Natural killer cell treated with Interleukin-12 subunit alpha and Interleukin-12 subunit beta and Interleukin-15 and Interleukin-18, amount 100 ng/mL, for 72 hours (primary cell): Measurements from ENCODE around the gene KLC1. TPM values are rescaled to one million over a fixed set of nuclear protein-coding genes. Genes with fewer than 3 reads are reported as not detected.

Experiments
- ATAC-seq, 2 donors: fragments of 150-1000 bp; cut with Tn5 transposase in 1 of 2; sonication (Bioruptor Pico), chemical (Tn5 transposase) in 1 of 2; 2 replicates each; pipeline ENCODE4 v1.10.0; 2021
- DNase-seq: peaks from one replicate; pipeline ENCODE4 v3.0.0; 2022; ENCODE audit warnings: low spot score
- H3K27ac Mint-ChIP-seq, 2 donors: 1 replicate in 1 of 2; 2 replicates in 1 of 2; pipeline ENCODE4 v1.8.0; 2022; ENCODE audit warnings: mixed read lengths in 2 of 2, mild to moderate bottlenecking in 1 of 2, moderate library complexity in 1 of 2
- H3K27me3 Mint-ChIP-seq, 2 donors: 1 replicate in 1 of 2; 2 replicates in 1 of 2; pipeline ENCODE4 v1.8.0; 2022; ENCODE audit warnings: mixed read lengths in 2 of 2
- H3K36me3 Mint-ChIP-seq: one replicate; pipeline ENCODE4 v1.8.0; 2022; ENCODE audit warnings: mixed read lengths
- H3K4me1 Mint-ChIP-seq, 2 donors: 1 replicate in 1 of 2; 2 replicates in 1 of 2; pipeline ENCODE4 v1.8.0; 2022; ENCODE audit warnings: low read depth in 2 of 2, mixed read lengths in 2 of 2, mild to moderate bottlenecking in 1 of 2
- H3K4me3 Mint-ChIP-seq: one replicate; pipeline ENCODE4 v1.8.0; 2022; ENCODE audit warnings: mixed read lengths
- H3K9me3 Mint-ChIP-seq: 2 replicates; pipeline ENCODE4 v1.8.0; 2022; ENCODE audit warnings: mixed read lengths
- total RNA-seq, 2 donors: library from RNA; stranded (reverse); gene quantifications; one replicate each; pipeline ENCODE4 v1.2.3, GENCODE V29; 2022

KLC1 gene
- total RNA-seq, 2 donors from 2014 or later: 150 to 189 TPM

DNA sequence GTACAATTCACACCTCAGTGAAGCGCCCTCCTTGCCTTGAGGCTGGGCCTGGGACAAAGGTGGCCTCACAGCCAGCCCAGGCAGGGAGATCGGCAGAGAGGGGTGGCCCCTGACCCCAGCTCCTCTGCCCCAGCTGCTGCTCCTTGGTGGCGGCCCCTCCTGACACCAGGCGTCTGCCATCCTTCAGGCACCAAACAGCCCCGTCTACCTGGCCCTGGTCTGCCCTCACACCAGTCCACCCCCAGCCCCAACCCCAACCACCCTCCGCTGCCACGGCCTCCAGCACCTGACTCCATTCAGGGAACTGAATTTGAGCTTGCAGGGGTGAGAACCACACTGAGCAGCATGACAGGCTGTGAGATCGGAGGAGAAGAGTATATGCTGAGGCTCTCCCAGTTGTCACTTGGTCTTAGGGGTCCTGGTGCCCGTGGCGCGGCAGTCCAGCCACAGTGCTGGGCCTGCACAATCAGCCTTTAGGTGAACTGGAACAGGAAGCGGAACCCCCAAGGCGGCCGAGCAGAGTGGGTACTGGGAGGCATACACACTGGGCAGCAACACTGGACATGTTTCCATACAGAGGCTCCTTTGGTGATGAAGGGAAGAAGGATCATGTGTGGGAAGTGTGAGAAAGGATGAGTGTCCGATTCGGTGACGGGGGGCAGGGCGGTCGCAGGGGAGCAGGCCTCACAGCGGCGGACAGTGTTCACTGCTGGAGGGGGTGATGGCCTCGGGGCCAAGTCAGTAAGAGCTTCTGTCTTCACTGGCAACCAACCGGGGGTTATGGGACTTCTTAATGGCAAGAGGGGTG is 105.3 kb downstream of the KLC1 start:
- DNase-seq (no peak), ATAC-seq (no peak)
- H3K36me3 Mint-ChIP-seq: peaks cover 5% of the 10 kb centered on the region

DNA sequence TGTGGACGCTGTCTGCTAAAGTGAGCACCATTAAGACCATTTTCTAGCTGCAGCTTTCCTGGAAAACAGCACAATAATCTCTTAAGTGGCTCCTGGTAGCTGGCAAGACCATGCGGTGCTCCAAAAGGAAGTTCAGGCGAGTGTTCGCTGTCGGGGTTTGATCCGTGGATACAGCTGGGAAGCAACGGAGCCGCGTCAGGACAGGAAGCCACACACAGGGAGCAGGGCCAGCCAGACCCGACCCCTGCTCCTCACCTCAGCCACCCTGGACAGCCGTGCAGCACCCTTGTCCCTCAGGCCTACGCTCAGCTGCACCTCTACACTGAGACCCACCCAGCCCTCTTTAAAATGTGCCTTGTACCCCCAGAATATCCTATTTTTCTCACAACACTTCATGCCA is 106.0 kb downstream of the KLC1 start:
- no peak for DNase-seq
- no peak overlapping the region for H3K27ac Mint-ChIP-seq

More for the DNA sequence above, 105.3 kb downstream of the KLC1 start:
- H3K4me3 Mint-ChIP-seq: no peak overlapping the region
- H3K9me3 Mint-ChIP-seq: no peaks in the 10 kb centered on the region
- H3K27me3 Mint-ChIP-seq: no peaks in the 10 kb centered on the region
- H3K4me1 Mint-ChIP-seq: peaks cover 0 to 2% of the 10 kb centered on the region in 2 donors
- H3K27ac Mint-ChIP-seq: no peak overlapping the region

DNA sequence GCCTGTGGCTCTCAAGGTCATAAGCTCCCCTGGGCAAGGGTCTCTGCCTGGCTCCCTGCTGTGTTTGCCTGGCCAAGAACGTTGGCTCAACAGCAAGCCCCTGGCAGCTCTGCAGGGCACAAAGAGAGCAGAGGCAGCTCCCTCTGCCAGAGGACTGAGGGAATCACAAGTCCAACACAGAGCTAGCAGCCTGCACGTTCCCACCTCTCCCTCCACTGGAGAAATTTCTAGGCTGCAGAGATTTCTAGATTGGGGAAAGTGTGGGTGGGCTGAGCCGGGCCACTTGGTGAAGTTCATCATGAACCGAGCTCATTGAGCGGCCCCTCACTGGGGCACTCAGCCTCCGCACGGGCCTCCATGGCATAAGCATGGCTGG is 106.4 kb downstream of the KLC1 start:
- Mint-ChIP-seq H3K9me3 (no peaks in the 10 kb centered on the region), H3K36me3 (no peaks in the 10 kb centered on the region), H3K27me3 (no peaks in the 10 kb centered on the region), H3K27ac (no peak overlapping the region), H3K4me3 (no peak overlapping the region), H3K4me1 (peaks cover 0 to 2% of the 10 kb centered on the region in 2 donors)
- DNase-seq (no peak), ATAC-seq (no peak)

More for the DNA sequence above, 106.0 kb downstream of the KLC1 start:
- no peak for ATAC-seq
- Mint-ChIP-seq H3K4me1 (peaks cover 0 to 2% of the 10 kb centered on the region in 2 donors), H3K27me3 (no peaks in the 10 kb centered on the region), H3K36me3 (no peaks in the 10 kb centered on the region), H3K4me3 (no peak overlapping the region), H3K9me3 (no peaks in the 10 kb centered on the region)

DNA sequence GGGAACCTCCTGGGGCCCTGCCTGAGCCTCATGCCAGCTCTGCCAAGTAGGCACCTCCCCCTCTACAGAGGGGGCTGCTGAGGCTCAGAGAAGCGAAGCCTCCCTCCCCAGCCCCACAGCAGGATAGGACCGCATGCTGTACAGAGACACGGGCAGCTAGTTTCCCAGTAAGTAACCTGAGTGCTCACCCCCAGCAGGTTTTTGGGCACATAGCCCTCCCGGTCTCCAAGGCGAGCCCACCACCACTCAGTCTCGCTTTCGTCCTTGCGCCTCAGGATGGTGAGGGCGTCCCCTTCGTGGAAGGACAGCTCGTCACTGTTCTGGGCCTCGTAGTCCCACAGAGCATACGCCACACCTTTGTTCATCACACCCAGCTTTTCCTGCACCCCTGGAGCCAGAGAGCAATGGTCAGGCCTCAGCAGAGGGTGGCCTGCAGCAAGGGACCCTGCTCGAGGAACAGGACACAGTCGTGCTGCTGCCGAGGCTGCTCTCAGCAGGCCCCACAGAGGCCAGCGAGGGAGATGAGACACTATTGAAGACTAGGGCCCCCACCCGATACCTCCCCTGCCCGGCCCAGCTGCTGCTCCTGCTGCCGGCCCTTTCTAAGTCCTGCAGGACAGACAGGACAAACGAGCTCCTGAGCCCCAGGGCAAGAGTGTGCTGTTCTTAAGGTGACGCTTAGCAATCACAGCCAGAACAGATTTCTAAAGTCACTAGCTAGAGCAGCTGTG is 107.0 kb downstream of the KLC1 start:
- Mint-ChIP-seq H3K27me3 (no peaks in the 10 kb centered on the region), H3K4me3 (no peak overlapping the region), H3K9me3 (no peaks in the 10 kb centered on the region), H3K27ac (no peak overlapping the region), H3K36me3 (no peaks in the 10 kb centered on the region), H3K4me1 (peaks cover 0 to 2% of the 10 kb centered on the region in 2 donors)
- ATAC-seq (no peak), DNase-seq (no peak)

DNA sequence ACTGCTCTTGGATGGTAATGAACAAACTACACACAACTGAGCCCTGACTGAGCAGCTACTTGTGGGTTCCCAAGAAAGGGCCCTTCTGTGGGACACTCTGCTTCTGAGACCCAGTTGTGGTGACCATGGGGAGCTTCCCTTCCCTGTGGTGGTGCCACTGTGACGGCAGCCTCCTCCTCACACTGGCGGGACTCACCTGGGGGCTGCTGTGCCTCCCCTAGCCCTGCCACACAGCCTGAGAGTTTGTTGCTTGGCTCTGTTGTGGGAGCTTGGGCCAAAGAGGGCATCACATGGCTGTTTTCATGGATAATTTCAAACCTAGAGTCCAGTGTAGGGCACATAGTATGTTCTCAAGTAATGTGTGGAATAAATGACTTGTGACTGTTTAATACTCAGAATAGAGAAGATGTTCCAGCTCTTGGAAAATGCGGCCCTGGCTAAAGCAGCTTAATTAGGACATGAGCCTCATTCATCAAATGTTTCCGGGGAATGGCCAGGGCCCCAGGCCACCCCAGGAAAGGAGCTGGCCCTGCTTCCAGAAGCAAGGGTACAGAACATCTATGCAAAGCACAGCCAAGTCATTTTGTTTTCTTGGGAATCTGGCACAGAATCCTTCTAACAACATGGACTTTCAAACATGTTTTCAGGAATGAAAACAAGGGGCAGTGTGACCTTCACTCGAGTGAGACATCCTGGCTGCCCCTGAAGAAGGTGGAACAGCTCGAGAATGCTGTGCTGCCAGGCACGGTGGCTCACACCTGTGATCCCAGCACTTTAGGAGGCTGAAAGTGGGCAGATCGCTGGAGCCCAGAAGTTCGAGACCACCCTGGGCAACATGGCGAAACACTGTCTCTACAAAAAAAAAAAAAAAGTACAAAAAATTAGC is 107.8 kb downstream of the KLC1 start:
- no peak overlapping the region for H3K27ac Mint-ChIP-seq
- DNase-seq (no peak), ATAC-seq (no peak)
- no peaks in the 10 kb centered on the region for H3K9me3 Mint-ChIP-seq
- H3K27me3 Mint-ChIP-seq: no peaks in the 10 kb centered on the region
- no peak overlapping the region for H3K4me3 Mint-ChIP-seq
- no peaks in the 10 kb centered on the region for H3K36me3 Mint-ChIP-seq
- H3K4me1 Mint-ChIP-seq: peaks cover 0 to 2% of the 10 kb centered on the region in 2 donors

DNA sequence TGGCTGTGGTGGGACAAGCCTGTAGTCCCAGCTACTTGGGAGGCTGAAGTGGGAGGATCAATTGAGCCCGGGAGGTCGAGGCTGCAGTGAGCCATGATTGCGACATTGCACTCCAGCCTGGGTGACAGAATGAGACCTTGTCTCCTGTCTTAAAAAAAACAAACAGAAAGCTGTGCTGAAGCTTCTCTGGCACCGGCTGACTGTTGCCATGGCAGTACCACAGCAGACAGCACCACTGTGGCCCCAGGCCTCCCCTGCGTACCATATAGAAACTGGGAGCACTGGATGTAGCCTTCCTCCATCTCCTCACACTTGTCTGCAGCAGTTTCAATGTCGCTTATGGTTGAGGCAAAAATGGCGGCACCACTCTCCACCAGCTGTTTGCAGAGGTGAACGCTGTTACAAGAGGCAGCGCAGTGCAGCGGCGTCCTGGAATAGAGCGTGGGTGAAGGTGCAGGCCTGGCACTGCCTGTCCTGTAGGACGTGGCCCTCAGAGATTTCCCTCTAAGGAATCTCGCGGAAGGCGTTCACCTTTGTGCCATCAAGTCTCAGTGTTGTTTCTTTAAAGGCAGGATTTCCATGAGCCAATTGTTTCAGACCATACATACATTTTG is 108.5 kb downstream of the KLC1 start:
- H3K4me1 Mint-ChIP-seq: peaks cover 0 to 2% of the 10 kb centered on the region in 2 donors
- no peak overlapping the region for H3K4me3 Mint-ChIP-seq
- no peak for DNase-seq
- ATAC-seq: no peak
- no peaks in the 10 kb centered on the region for H3K9me3 Mint-ChIP-seq
- H3K36me3 Mint-ChIP-seq: no peaks in the 10 kb centered on the region
- no peaks in the 10 kb centered on the region for H3K27me3 Mint-ChIP-seq
- H3K27ac Mint-ChIP-seq: no peak overlapping the region

DNA sequence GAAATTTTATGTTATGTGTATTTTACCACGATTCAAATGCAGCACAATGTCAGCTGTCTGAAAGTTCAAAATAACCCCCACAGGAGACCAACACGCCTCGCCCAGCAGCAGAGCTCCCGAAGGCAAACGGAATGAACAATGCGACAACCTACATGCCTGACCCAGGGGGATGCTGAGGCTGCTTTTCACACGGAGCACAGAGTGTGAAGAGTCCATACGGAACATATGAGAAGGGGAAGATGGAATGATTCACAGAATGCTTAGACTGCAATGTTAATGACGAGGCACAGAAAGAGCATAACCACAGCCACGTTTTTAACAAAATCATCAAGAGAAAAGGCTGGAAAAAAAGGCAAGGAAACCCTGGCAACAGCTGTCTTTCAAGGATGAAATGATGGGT is 109.2 kb downstream of the KLC1 start:
- no peak overlapping the region for H3K27ac Mint-ChIP-seq
- H3K36me3 Mint-ChIP-seq: no peaks in the 10 kb centered on the region

DNA sequence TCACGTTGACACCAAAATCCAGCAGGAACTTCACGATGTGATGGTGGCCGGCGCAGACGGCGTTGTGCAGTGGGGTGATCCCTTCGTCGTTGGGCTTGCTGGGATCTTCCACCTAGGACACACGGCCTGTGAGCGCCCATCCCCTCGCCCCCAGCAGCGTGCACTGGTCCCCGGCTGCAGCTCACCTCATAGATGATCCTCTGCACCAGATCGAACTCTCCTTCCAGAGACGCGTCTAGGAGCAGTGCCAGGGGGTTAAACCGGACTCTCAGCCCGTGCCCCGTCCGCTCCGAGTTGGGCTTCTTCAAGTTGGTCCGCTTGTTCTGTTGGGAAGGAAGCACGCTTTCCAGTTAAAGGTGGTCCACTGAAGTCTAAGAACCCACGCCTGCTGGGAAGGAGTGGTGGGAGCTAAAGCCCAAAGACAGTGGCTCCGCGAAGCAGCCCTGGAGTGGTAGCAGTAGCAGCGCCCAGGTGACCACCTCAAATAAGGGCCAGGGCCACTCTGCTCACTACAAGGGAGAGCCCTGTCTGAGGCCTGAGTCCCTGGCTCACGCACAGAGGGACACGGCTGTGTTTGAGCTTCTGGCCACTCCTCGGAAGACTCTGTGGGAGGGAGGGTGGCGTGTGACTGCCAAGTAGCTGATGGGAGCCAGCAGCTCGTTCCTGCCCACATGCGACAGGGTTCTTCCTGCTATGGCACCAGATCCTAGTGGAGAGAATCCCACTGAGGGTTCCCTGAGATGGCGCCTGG is 109.9 kb downstream of the KLC1 start:
- no peak for ATAC-seq
- H3K27me3 Mint-ChIP-seq: no peaks in the 10 kb centered on the region
- H3K4me1 Mint-ChIP-seq: no peaks in the 10 kb centered on the region
- no peak overlapping the region for H3K27ac Mint-ChIP-seq
- H3K9me3 Mint-ChIP-seq: no peaks in the 10 kb centered on the region
- DNase-seq: no peak
- no peak overlapping the region for H3K4me3 Mint-ChIP-seq
- no peaks in the 10 kb centered on the region for H3K36me3 Mint-ChIP-seq

More for the DNA sequence above, 109.2 kb downstream of the KLC1 start:
- ATAC-seq: no peak
- H3K27me3 Mint-ChIP-seq: no peaks in the 10 kb centered on the region
- H3K4me3 Mint-ChIP-seq: no peak overlapping the region
- no peaks in the 10 kb centered on the region for H3K9me3 Mint-ChIP-seq
- no peaks in the 10 kb centered on the region for H3K4me1 Mint-ChIP-seq
- DNase-seq: no peak

DNA sequence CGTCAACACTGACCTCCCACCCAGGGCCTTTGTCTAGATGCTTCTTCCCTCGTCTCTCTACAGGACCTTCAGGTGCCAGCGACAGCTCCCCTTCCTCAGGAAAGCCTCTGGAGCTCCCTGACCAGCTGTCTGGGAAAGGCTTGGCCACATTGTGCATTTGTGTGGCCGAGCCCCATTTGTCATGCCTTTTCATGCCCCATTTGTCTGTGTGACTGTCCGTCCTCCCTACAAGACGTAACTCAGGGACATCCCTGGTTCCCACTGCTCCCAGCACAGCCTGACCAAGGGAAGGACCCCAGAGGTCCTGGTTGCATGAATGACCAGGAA is 110.4 kb downstream of the KLC1 start:
- H3K27me3 Mint-ChIP-seq: no peaks in the 10 kb centered on the region
- no peaks in the 10 kb centered on the region for H3K36me3 Mint-ChIP-seq
- no peak overlapping the region for H3K4me3 Mint-ChIP-seq
- ATAC-seq (no peak), DNase-seq (no peak)
- H3K9me3 Mint-ChIP-seq: no peaks in the 10 kb centered on the region
- H3K27ac Mint-ChIP-seq: no peak overlapping the region
- no peaks in the 10 kb centered on the region for H3K4me1 Mint-ChIP-seq

DNA sequence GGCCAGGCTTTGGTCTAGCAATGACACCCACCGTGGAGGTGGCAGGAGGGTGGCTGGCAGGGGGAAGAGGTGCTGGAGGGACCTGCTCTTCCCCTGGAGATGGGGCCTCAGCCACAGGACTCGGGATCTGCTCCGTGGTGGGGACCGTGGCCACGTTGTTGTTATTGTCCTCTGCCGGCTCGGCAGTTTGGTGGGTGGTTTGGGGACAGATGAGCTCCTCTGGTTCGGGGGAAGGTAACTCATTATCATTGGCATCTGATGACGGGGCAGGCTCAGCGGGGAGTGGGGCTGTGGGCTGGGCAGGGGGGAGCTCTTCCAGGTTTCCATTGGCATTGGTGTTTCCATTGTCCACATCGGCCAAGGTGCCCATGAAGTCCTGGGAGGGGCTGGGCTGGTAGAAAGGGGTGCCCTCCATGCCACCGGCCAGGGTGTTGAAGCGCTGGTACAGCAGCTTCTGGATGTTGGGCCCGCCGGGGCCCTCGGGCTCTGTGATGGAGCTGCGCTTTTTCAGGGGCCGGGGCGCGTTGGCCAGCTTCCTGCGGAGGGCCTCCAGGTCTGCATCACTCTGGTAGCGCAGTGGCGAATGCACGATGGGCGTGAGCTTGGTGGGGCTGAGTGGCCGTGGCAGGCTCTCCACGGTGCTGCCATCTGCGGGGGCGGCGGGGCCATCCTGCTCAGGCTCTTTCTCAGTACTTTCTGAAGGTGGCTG is 110.9 kb downstream of the KLC1 start:
- Mint-ChIP-seq H3K4me1 (no peaks in the 10 kb centered on the region), H3K27ac (no peak overlapping the region), H3K27me3 (no peaks in the 10 kb centered on the region), H3K4me3 (no peak overlapping the region), H3K9me3 (no peaks in the 10 kb centered on the region), H3K36me3 (no peaks in the 10 kb centered on the region)
- ATAC-seq (no peak), DNase-seq (no peak)

DNA sequence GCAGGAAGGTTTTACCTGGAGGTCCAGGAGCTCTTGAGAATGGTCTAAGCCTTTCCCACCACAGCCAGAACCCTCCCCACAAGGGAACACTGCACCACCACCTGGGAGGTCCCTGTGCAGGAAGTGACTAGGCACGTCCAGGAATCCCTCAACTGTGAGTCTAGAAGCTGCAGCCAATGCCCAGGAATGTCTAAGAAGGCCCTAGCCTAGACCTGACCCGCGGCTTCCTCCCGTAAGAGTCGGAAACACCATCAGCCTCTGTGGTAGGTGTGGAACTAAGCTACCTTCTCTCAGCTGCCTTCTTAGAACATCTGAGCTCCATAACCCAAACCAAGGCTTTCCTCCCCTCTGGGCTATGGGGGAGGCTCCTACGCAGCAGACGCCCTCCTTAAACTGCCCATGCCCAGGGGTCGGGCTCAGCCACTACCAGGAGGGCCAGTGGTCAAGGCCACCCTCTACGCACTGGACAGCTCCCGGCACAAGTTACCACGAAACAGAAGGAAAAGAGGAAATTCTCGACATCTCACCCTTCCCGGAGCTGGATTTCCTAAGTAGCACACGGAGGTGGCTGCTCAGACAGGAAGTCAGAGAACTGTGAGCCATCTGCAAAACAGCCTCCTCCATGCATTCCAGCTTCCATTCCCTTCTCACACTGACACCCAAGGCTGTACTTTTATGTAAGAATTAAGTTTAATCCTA is 112.1 kb downstream of the KLC1 start:
- Mint-ChIP-seq H3K36me3 (no peaks in the 10 kb centered on the region), H3K27ac (no peak overlapping the region), H3K27me3 (no peaks in the 10 kb centered on the region), H3K9me3 (no peaks in the 10 kb centered on the region), H3K4me3 (no peak overlapping the region), H3K4me1 (no peaks in the 10 kb centered on the region)
- no peak for DNase-seq
- no peak for ATAC-seq

DNA sequence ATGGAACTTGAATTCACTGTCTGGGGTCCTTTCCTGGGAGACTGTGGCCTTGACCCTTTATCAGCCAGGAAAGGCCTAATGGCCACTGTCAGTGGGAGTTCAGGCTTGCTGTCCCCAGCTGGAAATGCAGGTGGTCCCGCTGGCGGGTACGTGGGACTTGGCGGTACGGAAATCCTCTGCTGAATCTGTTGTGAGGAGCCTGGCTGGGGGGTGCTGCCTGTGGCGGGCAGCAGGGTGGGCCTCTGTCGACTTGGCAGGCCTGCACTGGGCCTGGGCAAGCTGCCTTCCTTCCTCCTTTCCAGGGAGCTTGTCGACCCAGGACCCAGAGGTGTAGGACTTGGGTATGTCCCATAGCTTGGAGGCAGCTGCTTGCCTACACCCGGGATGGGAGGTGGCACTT is 112.9 kb downstream of the KLC1 start:
- no peaks in the 10 kb centered on the region for H3K36me3 Mint-ChIP-seq
- DNase-seq: no peak

More for the DNA sequence above, 112.9 kb downstream of the KLC1 start:
- Mint-ChIP-seq H3K27me3 (no peaks in the 10 kb centered on the region), H3K4me1 (no peaks in the 10 kb centered on the region), H3K9me3 (no peaks in the 10 kb centered on the region), H3K27ac (no peak overlapping the region), H3K4me3 (no peak overlapping the region)
- no peak for ATAC-seq
